Stimulated activated naive CD8-positive, alpha-beta T cell treated with anti-CD3 and anti-CD28 coated beads, Interleukin-15, Interleukin-2, amounts not matched to agents 100 ng/mL and 50 ng/mL, for 24 hours (primary cell): ENCODE data around the gene PDZD11.

Experiments
- H3K27ac Mint-ChIP-seq: one replicate; pipeline ENCODE4 v1.8.0; 2021; ENCODE audit warnings: mild to moderate bottlenecking, mixed read lengths
- H3K27me3 Mint-ChIP-seq: one replicate; pipeline ENCODE4 v1.8.0; 2021; ENCODE audit warnings: mixed read lengths
- H3K36me3 Mint-ChIP-seq: one replicate; pipeline ENCODE4 v1.8.0; 2021; ENCODE audit warnings: low read depth, mixed read lengths
- H3K4me1 Mint-ChIP-seq: one replicate; pipeline ENCODE4 v1.8.0; 2021; ENCODE audit warnings: low read depth, mixed read lengths
- H3K4me3 Mint-ChIP-seq: one replicate; pipeline ENCODE4 v1.8.0; 2021; ENCODE audit warnings: mild to moderate bottlenecking, mixed read lengths
- H3K9me3 Mint-ChIP-seq: one replicate; pipeline ENCODE4 v1.8.0; 2021; ENCODE audit warnings: mixed read lengths

The PDZD11 gene

DNA sequence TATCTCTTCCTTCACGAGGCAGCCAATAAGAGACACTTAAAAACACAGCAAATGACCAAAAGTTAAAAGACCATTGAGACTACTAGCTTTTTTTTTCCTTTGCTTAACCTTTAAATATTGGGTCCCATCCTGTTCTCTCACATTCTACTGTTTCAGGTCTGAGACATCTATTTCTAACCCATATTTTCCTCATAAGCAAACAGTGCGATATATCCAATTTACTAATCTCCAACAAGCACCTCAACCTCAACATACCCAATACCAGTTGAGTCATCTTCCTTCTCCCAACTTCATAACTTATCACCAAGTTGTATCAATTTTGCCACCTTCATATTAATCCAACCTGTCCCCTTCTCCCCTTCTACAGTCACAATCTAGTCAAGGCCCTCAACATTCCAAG is 48.2 kb downstream of the PDZD11 start:
- Mint-ChIP-seq H3K9me3 (no peaks in the 10 kb centered on the region), H3K27ac (peak overlapping the region; percentile 47), H3K4me1 (peaks cover 29% of the 10 kb centered on the region), H3K36me3 (no peaks in the 10 kb centered on the region), H3K4me3 (no peak overlapping the region), H3K27me3 (no peaks in the 10 kb centered on the region)

- no peak overlapping the region for H3K27ac Mint-ChIP-seq
- H3K27me3 Mint-ChIP-seq, result no peaks in the 10 kb centered on the region
- no peak overlapping the region for H3K4me3 Mint-ChIP-seq
Observed at GRCh38 chrX:70240751-70241150, 49.0 kb downstream of the PDZD11 start.

More at GRCh38 chrX:70240751-70241150, 49.0 kb downstream of the PDZD11 start:
- no peaks in the 10 kb centered on the region for H3K9me3 Mint-ChIP-seq
- no peaks in the 10 kb centered on the region for H3K36me3 Mint-ChIP-seq
- H3K4me1 Mint-ChIP-seq, result peaks cover 32% of the 10 kb centered on the region
